Measurements from ENCODE around the gene ZNF701. TPM values are rescaled to one million over a fixed set of nuclear protein-coding genes. Genes with fewer than 3 reads are reported as not detected.
"Not testable (repeated sequence)": the region's sequence is repeated elsewhere in the genome, so short reads cannot be mapped to it uniquely, and the experiment has no call there.

Gene ZNF701
- total and polyA plus RNA-seq, 7 experiments from 2014 or later = 11.7 to 43.3 (median 20.7) TPM

- Histone ChIP-seq H3K4me1 (ENCODE audit: control insufficient read depth in 2 of 2, insufficient read depth in 2 of 2, low read length in 2 of 2) (peaks cover 9 to 12% of the 10 kb centered on the region in 2 donors), H3K4me3 (ENCODE audit: low read length) (no peak overlapping the region), H3K9me3 (ENCODE audit: control insufficient read depth in 2 of 3, low read length in 3 of 3) (no peaks in the 10 kb centered on the region), H3K27ac (ENCODE audit: low read depth, low read length) (no peak overlapping the region), H3K36me3 (ENCODE audit: control insufficient read depth in 2 of 3, insufficient read depth in 3 of 3, low read length in 3 of 3) (no peaks in the 10 kb centered on the region), H3K27me3 (ENCODE audit: control insufficient read depth in 2 of 2, insufficient read depth in 2 of 2, low read length in 2 of 2) (no peaks in the 10 kb centered on the region)
- Mint-ChIP-seq H3K27ac (no peak overlapping the region), H3K36me3 (peaks cover 10 to 58% (median 39%) of the 10 kb centered on the region in 5 donors), H3K9me3 (peaks cover 0 to 34% (median 6%) of the 10 kb centered on the region in 11 donors), H3K27me3 (no peaks in the 10 kb centered on the region), H3K4me1 (peaks cover 29 to 55% (median 43%) of the 10 kb centered on the region in 7 donors), H3K4me3 (peak overlapping the region in 1 of 10 donors; percentile 16)
- POLR2A ChIA-PET = no interaction called here
- CTCF ChIA-PET = no interaction called here
- ATAC-seq = no peak
- no peak for DNase-seq
- intact Hi-C loops (cut with micrococcal nuclease) = no loop called here
These were observed 37.6 kb upstream of the ZNF701 start for GRCh38 chr19:52532480-52532879.

GRCh38 chr19:52533901-52534300 lies 36.2 kb upstream of the ZNF701 start:
- ChIA-PET POLR2A (no interaction called here), CTCF (interaction anchor here (0.6 kb wide), 1 partner anchor 188 kb away, joined by 7 read pairs; no protein-coding TSS in a partner anchor)
- Histone ChIP-seq H3K4me3 (ENCODE audit: low read length) (no peak overlapping the region), H3K27me3 (ENCODE audit: control insufficient read depth in 2 of 2, insufficient read depth in 2 of 2, low read length in 2 of 2) (no peaks in the 10 kb centered on the region), H3K4me1 (ENCODE audit: control insufficient read depth in 2 of 2, insufficient read depth in 2 of 2, low read length in 2 of 2) (peaks cover 0 to 3% of the 10 kb centered on the region in 2 donors), H3K36me3 (ENCODE audit: control insufficient read depth in 2 of 3, insufficient read depth in 3 of 3, low read length in 3 of 3) (no peaks in the 10 kb centered on the region), H3K9me3 (ENCODE audit: control insufficient read depth in 2 of 3, low read length in 3 of 3) (no peaks in the 10 kb centered on the region), H3K27ac (ENCODE audit: low read depth, low read length) (no peak overlapping the region)
- Mint-ChIP-seq H3K4me1 (peaks cover 19 to 47% (median 39%) of the 10 kb centered on the region in 7 donors), H3K36me3 (peaks cover 2 to 60% (median 38%) of the 10 kb centered on the region in 5 donors), H3K27me3 (no peaks in the 10 kb centered on the region), H3K9me3 (peaks cover 0 to 45% (median 7%) of the 10 kb centered on the region in 11 donors), H3K27ac (no peak overlapping the region), H3K4me3 (peak overlapping the region in 8 of 10 donors; percentile 37 to 99 (median 88))
- DNase-seq (no peak), ATAC-seq (no peak)
- intact Hi-C loops (cut with micrococcal nuclease) = loop anchor here (2.0 kb wide), 3 partner anchors 201 to 265 kb away; partner anchors contain the start of genes ZNF480 (in 1 of the 2), ZNF611 (in 1 of the 2) and ZNF766 (in 1 of the 2)

- Histone ChIP-seq H3K27ac (ENCODE audit: low read depth, low read length) (peak overlapping the region; percentile 87), H3K4me3 (ENCODE audit: low read length) (peak overlapping the region; percentile 84)
- H3K27me3 ChIP-seq (ENCODE audit: control insufficient read depth in 2 of 2, insufficient read depth in 2 of 2, low read length in 2 of 2); POLR2A ChIA-PET; H3K4me1 ChIP-seq (ENCODE audit: control insufficient read depth in 2 of 2, insufficient read depth in 2 of 2, low read length in 2 of 2); H3K27me3 Mint-ChIP-seq; H3K36me3 ChIP-seq (ENCODE audit: control insufficient read depth in 2 of 3, insufficient read depth in 3 of 3, low read length in 3 of 3); CTCF ChIA-PET; H3K9me3 ChIP-seq (ENCODE audit: control insufficient read depth in 2 of 3, low read length in 3 of 3): not testable (repeated sequence)
- ATAC-seq (peak; percentile 2), DNase-seq (peak in 1 of 9 donors; percentile 12)
- intact Hi-C loops (cut with micrococcal nuclease) = loop anchor here (1.0 to 2.0 kb wide), 8 partner anchors 8 to 427 kb away; partner anchors contain the start of genes ZNF808 (in 2 of the 2), ZNF480 (in 1 of the 2), ZNF610 (in 1 of the 2) and ZNF611 (in 1 of the 2)
- peaks cover 0 to 63% (median 39%) of the 10 kb centered on the region in 5 donors for H3K36me3 Mint-ChIP-seq
- H3K4me1 Mint-ChIP-seq = peaks cover 16 to 44% (median 35%) of the 10 kb centered on the region in 7 donors
- H3K9me3 Mint-ChIP-seq = peaks cover 0 to 58% (median 12%) of the 10 kb centered on the region in 11 donors
- peak overlapping the region in 7 of 9 donors; percentile 69 to 95 (median 87) for H3K27ac Mint-ChIP-seq
- peak overlapping the region; percentile 83 to 99 (median 90) for H3K4me3 Mint-ChIP-seq
These were observed 34.7 kb upstream of the ZNF701 start for GRCh38 chr19:52535385-52535770.

- no peaks in the 10 kb centered on the region for H3K27me3 ChIP-seq (ENCODE audit: control insufficient read depth in 2 of 2, insufficient read depth in 2 of 2, low read length in 2 of 2)
- peak; percentile 99 for ATAC-seq
- peaks cover 0 to 67% (median 44%) of the 10 kb centered on the region in 5 donors for H3K36me3 Mint-ChIP-seq
- peak overlapping the region; percentile 69 to 95 (median 87) for H3K27ac Mint-ChIP-seq
- peak overlapping the region; percentile 83 to 99 (median 90) for H3K4me3 Mint-ChIP-seq
- intact Hi-C loops (cut with micrococcal nuclease) = loop anchor here (1.0 to 2.0 kb wide), 10 partner anchors 9 to 426 kb away; partner anchors contain the start of genes ZNF701 (in 2 of the 2), ZNF808 (in 2 of the 2), ZNF83 (in 2 of the 2) and ZNF480 (in 1 of the 2)
- peak; percentile 60 to 87 (median 82) for DNase-seq
- H3K9me3 Mint-ChIP-seq = peaks cover 0 to 63% (median 16%) of the 10 kb centered on the region in 11 donors
- H3K4me1 Mint-ChIP-seq = peaks cover 16 to 44% (median 34%) of the 10 kb centered on the region in 7 donors
- H3K9me3 ChIP-seq (ENCODE audit: control insufficient read depth in 2 of 3, low read length in 3 of 3) = no peaks in the 10 kb centered on the region
- CTCF ChIA-PET = no interaction called here
- H3K4me1 ChIP-seq (ENCODE audit: control insufficient read depth in 2 of 2, insufficient read depth in 2 of 2, low read length in 2 of 2) = no peaks in the 10 kb centered on the region
- peak overlapping the region; percentile 84 for H3K4me3 ChIP-seq (ENCODE audit: low read length)
- peak overlapping the region; percentile 87 for H3K27ac ChIP-seq (ENCODE audit: low read depth, low read length)
- H3K36me3 ChIP-seq (ENCODE audit: control insufficient read depth in 2 of 3, insufficient read depth in 3 of 3, low read length in 3 of 3) = peaks cover 0 to 3% (median 0%) of the 10 kb centered on the region in 3 experiments
- POLR2A ChIA-PET = no interaction called here
- no peaks in the 10 kb centered on the region for H3K27me3 Mint-ChIP-seq
These were observed 34.2 kb upstream of the ZNF701 start for GRCh38 chr19:52535771-52536447.

- DNase-seq (peak in 8 of 9 donors; percentile 12 to 56 (median 44)), ATAC-seq (peak; percentile 54)
- no peaks in the 10 kb centered on the region for H3K27me3 ChIP-seq (ENCODE audit: control insufficient read depth in 2 of 2, insufficient read depth in 2 of 2, low read length in 2 of 2)
- peaks cover 0 to 68% (median 20%) of the 10 kb centered on the region in 11 donors for H3K9me3 Mint-ChIP-seq
- POLR2A ChIA-PET = no interaction called here
- H3K4me3 ChIP-seq (ENCODE audit: low read length) = peak overlapping the region; percentile 84
- peak overlapping the region; percentile 69 to 95 (median 87) for H3K27ac Mint-ChIP-seq
- H3K4me3 Mint-ChIP-seq = peak overlapping the region; percentile 83 to 99 (median 90)
- CTCF ChIA-PET = no interaction called here
- no peaks in the 10 kb centered on the region for H3K27me3 Mint-ChIP-seq
- peaks cover 0 to 5% (median 0%) of the 10 kb centered on the region in 3 experiments for H3K36me3 ChIP-seq (ENCODE audit: control insufficient read depth in 2 of 3, insufficient read depth in 3 of 3, low read length in 3 of 3)
- intact Hi-C loops (cut with micrococcal nuclease) = loop anchor here (1.0 to 2.0 kb wide), 3 partner anchors 34 to 102 kb away; partner anchors contain the start of genes ZNF701 (in 2 of the 2) and ZNF83 (in 1 of the 2)
- H3K4me1 ChIP-seq (ENCODE audit: control insufficient read depth in 2 of 2, insufficient read depth in 2 of 2, low read length in 2 of 2) = no peaks in the 10 kb centered on the region
- H3K4me1 Mint-ChIP-seq = peaks cover 16 to 44% (median 31%) of the 10 kb centered on the region in 7 donors
- peak overlapping the region; percentile 87 for H3K27ac ChIP-seq (ENCODE audit: low read depth, low read length)
- H3K9me3 ChIP-seq (ENCODE audit: control insufficient read depth in 2 of 3, low read length in 3 of 3) = no peaks in the 10 kb centered on the region
- H3K36me3 Mint-ChIP-seq = peaks cover 0 to 70% (median 49%) of the 10 kb centered on the region in 5 donors
These were observed 33.7 kb upstream of the ZNF701 start for GRCh38 chr19:52536448-52536800.

GRCh38 chr19:52538815-52539214 lies 31.3 kb upstream of the ZNF701 start:
- H3K4me3 ChIP-seq (ENCODE audit: low read length); H3K27me3 Mint-ChIP-seq; DNase-seq; ATAC-seq; H3K27me3 ChIP-seq (ENCODE audit: control insufficient read depth in 2 of 2, insufficient read depth in 2 of 2, low read length in 2 of 2); intact Hi-C loops (cut with micrococcal nuclease); H3K27ac ChIP-seq (ENCODE audit: low read depth, low read length); POLR2A ChIA-PET; H3K9me3 ChIP-seq (ENCODE audit: control insufficient read depth in 2 of 3, low read length in 3 of 3); CTCF ChIA-PET: not testable (repeated sequence)
- Mint-ChIP-seq H3K4me1 (peaks cover 22 to 44% (median 42%) of the 10 kb centered on the region in 7 donors), H3K27ac (peak overlapping the region in 1 of 9 donors; percentile 28), H3K36me3 (peaks cover 11 to 75% (median 56%) of the 10 kb centered on the region in 5 donors), H3K9me3 (peaks cover 0 to 76% (median 33%) of the 10 kb centered on the region in 11 donors), H3K4me3 (peak overlapping the region in 3 of 10 donors; percentile 6 to 63 (median 53))
- peaks cover 0 to 13% of the 10 kb centered on the region in 2 donors for H3K4me1 ChIP-seq (ENCODE audit: control insufficient read depth in 2 of 2, insufficient read depth in 2 of 2, low read length in 2 of 2)
- peaks cover 0 to 21% (median 0%) of the 10 kb centered on the region in 3 experiments for H3K36me3 ChIP-seq (ENCODE audit: control insufficient read depth in 2 of 3, insufficient read depth in 3 of 3, low read length in 3 of 3)

All from naive thymus-derived CD4-positive, alpha-beta T cell (primary cell).